ENCODE data around the gene CGB5. TPM values are rescaled to one million over a fixed set of nuclear protein-coding genes. Genes with fewer than 3 reads are reported as not detected.
"Not testable (repeated sequence)": the region's sequence is repeated elsewhere in the genome, so short reads cannot be mapped to it uniquely, and the experiment has no call there.

CGB5 gene
- total RNA-seq, 1 donor from 2014 or later, result not detected

- DNase-seq (ENCODE audit: low read depth, low spot score), result not testable (repeated sequence)
Observed at GRCh38 chr19:49056902-49057596, 13.4 kb downstream of the CGB5 start.

- no peak for DNase-seq (ENCODE audit: low read depth, low spot score)
Observed at GRCh38 chr19:49057636-49058234, 14.1 kb downstream of the CGB5 start, which contains the start of gene CGB7. CGB7 (minus strand) TSS chr19:49057749; CDS start chr19:49055375, 2,374 bp downstream.

DNA sequence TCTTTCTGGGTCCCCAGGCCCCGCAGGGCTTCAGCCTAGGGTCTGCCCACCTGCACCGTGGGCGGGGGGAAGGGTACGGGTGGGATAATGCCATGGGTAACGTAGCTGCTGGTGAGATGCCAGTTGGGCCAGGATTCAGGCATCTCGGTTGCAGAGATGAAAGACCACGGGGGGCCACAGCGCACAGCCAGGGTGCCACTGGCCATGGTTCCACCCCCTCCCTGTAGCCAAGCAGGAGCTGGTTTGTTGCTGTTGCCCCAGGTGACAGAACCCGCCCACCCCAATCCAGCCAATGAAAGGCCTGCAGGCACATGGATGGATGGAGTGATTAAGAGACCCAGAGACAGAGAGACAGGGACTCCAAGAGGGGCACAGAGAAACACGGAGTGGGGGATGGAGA lies 14.9 kb downstream of the CGB5 start:
- no peak for DNase-seq (ENCODE audit: low read depth, low spot score)

GRCh38 chr19:49059053-49059452 lies 15.4 kb downstream of the CGB5 start:
- no peak for DNase-seq (ENCODE audit: low read depth, low spot score)

- DNase-seq (ENCODE audit: low read depth, low spot score), result no peak
Observed at GRCh38 chr19:49061000-49061399, 17.4 kb downstream of the CGB5 start.

GRCh38 chr19:49061445-49061844 lies 17.8 kb downstream of the CGB5 start:
- no peak for DNase-seq (ENCODE audit: low read depth, low spot score)

- DNase-seq (ENCODE audit: low read depth, low spot score), result no peak
Observed at GRCh38 chr19:49064029-49064629, 20.5 kb downstream of the CGB5 start.

- no peak for DNase-seq (ENCODE audit: low read depth, low spot score)
Observed at GRCh38 chr19:49064768-49065611, 21.3 kb downstream of the CGB5 start, which contains the start of gene NTF4. NTF4 (minus strand) TSS chr19:49064818; CDS start chr19:49061997, 2,821 bp downstream.

DNA sequence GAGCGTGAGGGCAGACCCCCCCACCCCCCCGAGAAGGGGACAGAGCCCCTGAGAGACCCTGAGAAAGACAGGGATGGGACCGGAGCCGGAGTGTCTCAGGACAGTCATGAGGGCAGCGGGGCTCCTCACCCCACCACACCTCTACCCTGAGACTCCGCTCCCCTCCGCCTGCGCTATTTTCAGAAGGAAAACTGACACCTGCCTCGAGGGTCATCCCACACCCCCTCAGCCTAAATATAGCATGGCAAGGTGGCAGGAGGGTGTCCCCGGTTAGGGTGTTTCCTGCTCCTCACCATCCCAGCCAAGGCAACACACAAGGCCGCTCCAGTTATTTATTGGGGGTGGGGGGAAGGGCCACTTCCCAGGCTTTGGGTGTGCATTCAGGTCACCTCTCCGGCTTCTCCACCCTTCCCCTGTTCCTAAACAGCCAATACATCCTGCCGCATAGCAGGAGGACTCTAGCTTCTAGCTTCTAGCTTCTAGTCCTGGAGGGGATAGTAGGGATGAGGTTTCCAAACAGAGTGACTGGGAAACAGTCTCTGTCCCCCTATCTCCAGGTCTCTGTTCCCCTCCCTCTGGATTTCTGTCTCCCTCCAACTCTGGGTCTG lies 22.4 kb downstream of the CGB5 start:
- no peak for DNase-seq (ENCODE audit: low read depth, low spot score)

GRCh38 chr19:49067554-49067953 lies 23.9 kb downstream of the CGB5 start:
- DNase-seq (ENCODE audit: low read depth, low spot score), result no peak

- DNase-seq (ENCODE audit: low read depth, low spot score), result no peak
Observed at GRCh38 chr19:49069026-49069425, 25.4 kb downstream of the CGB5 start.

GRCh38 chr19:49070416-49070815 lies 26.8 kb downstream of the CGB5 start:
- DNase-seq (ENCODE audit: low read depth, low spot score), result no peak

DNA sequence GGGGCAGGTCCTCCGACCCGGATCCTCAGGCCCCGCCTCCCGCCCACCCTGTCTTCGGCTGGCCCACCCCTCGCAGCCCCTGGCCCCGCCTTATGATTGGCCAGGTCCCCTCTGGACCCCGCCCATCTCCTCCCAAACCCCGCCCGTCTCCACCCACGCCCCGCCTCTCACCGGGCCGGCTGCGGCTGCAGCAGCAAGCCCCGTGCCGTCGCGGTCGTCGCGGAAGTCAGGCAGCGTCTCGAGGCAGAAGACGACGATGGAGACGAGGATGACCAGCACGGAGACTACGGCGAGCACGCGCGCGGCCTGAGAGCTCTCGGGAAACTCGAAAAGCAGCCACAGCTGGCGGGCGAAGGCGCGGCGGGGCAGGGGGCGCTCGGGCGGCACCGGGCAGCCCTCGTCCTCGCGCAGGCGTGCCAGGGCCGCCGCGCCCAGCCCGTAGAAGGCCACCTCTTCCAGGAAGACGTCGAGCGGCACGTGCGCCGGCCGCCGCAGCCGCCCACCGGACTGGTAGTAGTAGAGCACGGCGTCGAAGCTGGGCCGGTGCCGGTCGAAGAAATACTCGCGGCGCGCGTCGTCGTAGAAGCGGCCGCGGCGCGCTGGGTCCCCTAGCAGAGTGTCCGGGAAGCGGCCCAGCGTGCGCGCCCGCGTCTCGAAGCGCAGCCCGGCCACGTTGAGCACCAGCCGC lies 28.4 kb downstream of the CGB5 start:
- no peak for DNase-seq (ENCODE audit: low read depth, low spot score)

- no peak for DNase-seq (ENCODE audit: low read depth, low spot score)
Observed at GRCh38 chr19:49073514-49074378, 30.1 kb downstream of the CGB5 start.

DNA sequence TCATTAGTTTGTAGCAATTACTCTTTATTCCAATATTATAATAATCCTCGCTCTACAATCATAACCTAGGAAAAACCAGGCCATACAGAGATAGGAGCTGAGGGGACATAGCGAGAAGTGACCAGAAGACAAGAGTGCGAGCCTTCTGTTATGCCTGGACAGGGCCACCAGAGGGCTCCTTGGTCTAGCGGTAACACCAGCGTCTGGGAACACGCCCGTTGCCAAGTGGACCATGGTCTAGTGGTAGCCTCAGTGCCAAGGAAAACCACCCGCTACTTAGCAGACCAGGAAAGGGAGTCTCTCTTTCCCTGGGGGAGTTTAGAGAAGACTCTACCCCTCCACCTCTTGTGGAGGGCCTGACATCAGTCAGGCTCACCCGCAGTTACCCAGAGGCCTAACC lies 31.2 kb downstream of the CGB5 start:
- DNase-seq (ENCODE audit: low read depth, low spot score), result not testable (repeated sequence)

- DNase-seq (ENCODE audit: low read depth, low spot score), result no peak
Observed at GRCh38 chr19:49080392-49080791, 36.7 kb downstream of the CGB5 start.

DNA sequence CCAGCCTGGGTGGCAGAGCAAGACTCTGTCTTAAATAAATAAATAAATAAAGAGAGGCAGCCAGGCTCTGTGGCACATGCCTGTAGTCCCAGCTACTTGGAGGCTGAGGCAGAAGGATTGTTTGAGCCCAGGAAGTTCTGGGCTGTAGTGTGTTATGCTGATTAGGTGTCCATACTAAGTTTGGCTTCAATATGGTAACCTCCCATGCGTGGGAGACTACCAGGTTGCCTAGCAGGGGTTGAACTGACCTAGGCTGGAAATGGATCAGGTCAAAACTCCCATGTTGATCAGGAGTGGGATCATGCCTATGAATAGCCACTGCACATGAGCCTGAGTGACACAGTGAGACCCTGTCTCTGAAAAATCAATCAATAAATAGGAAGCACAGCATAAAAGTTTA lies 37.6 kb downstream of the CGB5 start:
- DNase-seq (ENCODE audit: low read depth, low spot score), result no peak

GRCh38 chr19:49084206-49085019 lies 40.8 kb downstream of the CGB5 start:
- DNase-seq (ENCODE audit: low read depth, low spot score), result no peak

Data from pulmonary artery endothelial cell (primary cell).